HepG2 (cell line): ENCODE data around the gene NFE2L3. TPM values are rescaled to one million over a fixed set of nuclear protein-coding genes. Genes with fewer than 3 reads are reported as not detected.
A peak's percentile ranks its signal among the peaks of the same experiment; 100 is the strongest.

Experiments
- ARID2 ChIP-seq: sonication (generic); formaldehyde crosslinking; IDR thresholded peaks from 2 replicates; pipeline ENCODE4 v1.8.1; 2022; ENCODE audit warnings: mild to moderate bottlenecking, missing genetic modification reagents, borderline replicate concordance
- FLYWCH1 ChIP-seq: sonication (generic); formaldehyde crosslinking; IDR thresholded peaks from 2 replicates; pipeline ENCODE4 v1.8.1; 2023; ENCODE audit warnings: mild to moderate bottlenecking, missing genetic modification reagents
- FOXO1 ChIP-seq: sonication (generic); formaldehyde crosslinking; IDR thresholded peaks from 2 replicates; pipeline ENCODE4 v1.4.0; 2020; ENCODE audit warnings: missing genetic modification reagents
- KAT8 ChIP-seq: IDR thresholded peaks from 2 replicates; pipeline ENCODE4 v1.6.1; 2016; ENCODE audit warnings: missing genetic modification reagents, missing compliant biosample characterization
- MAZ ChIP-seq, 2 experiments: sonication (generic) in 1 of 2; formaldehyde crosslinking in 1 of 2; IDR thresholded peaks; 2 replicates each; pipeline versions ENCODE4 v1.5.0 to v1.6.1; 2012 to 2020; ENCODE audit warnings: low read depth in 2 of 2, mild to moderate bottlenecking in 2 of 2, borderline replicate concordance in 1 of 2, improper control_type of control experiment in 1 of 2, low read length in 1 of 2, missing genetic modification reagents in 1 of 2, moderate library complexity in 1 of 2
- REXO4 ChIP-seq: sonication (generic); formaldehyde crosslinking; IDR thresholded peaks from 2 replicates; pipeline ENCODE4 v1.8.0; 2022; ENCODE audit warnings: missing genetic modification reagents, mild to moderate bottlenecking, borderline replicate concordance
- TOPORS ChIP-seq: sonication (generic); formaldehyde crosslinking; IDR thresholded peaks from 2 replicates; pipeline ENCODE4 v1.8.0; 2023; ENCODE audit warnings: mild to moderate bottlenecking, missing genetic modification reagents
- TP53 ChIP-seq: sonication (generic); formaldehyde crosslinking; conservative IDR thresholded peaks from 2 replicates; pipeline ENCODE4 v1.4.0; 2020; ENCODE audit warnings: missing genetic modification reagents
- ZBTB21 ChIP-seq: sonication (generic); formaldehyde crosslinking; IDR thresholded peaks from 2 replicates; pipeline ENCODE4 v1.4.0; 2020; ENCODE audit warnings: missing genetic modification reagents
- ZFAT ChIP-seq: sonication (generic); formaldehyde crosslinking; conservative IDR thresholded peaks from 2 replicates; pipeline ENCODE4 v1.8.1; 2023; ENCODE audit warnings: missing genetic modification reagents, inconsistent platforms
- ZFP36L2 ChIP-seq: sonication (generic); formaldehyde crosslinking; IDR thresholded peaks from 2 replicates; pipeline ENCODE4 v1.4.0; 2020; ENCODE audit warnings: missing genetic modification reagents
- ZNF143 ChIP-seq: sonication (generic); formaldehyde crosslinking; IDR thresholded peaks from 2 replicates; pipeline ENCODE4 v1.4.0; 2020; ENCODE audit warnings: missing genetic modification reagents
- ZNF224 ChIP-seq: sonication (generic); formaldehyde crosslinking; IDR thresholded peaks from 2 replicates; pipeline ENCODE4 v1.5.0; 2020; ENCODE audit warnings: mild to moderate bottlenecking, missing genetic modification reagents
- ZNF24 ChIP-seq: fragments of 450-650 bp; IDR thresholded peaks from 2 replicates; pipeline ENCODE4 v1.6.1; 2017; ENCODE audit warnings: antibody characterized with exemption, mild to moderate bottlenecking
- ZNF333 ChIP-seq: sonication (generic); formaldehyde crosslinking; IDR thresholded peaks from 2 replicates; pipeline ENCODE4 v1.4.0; 2020; ENCODE audit warnings: mild to moderate bottlenecking, missing genetic modification reagents, borderline replicate concordance
- ZNF335 ChIP-seq: sonication (generic); formaldehyde crosslinking; IDR thresholded peaks from 2 replicates; pipeline ENCODE4 v1.4.0; 2020; ENCODE audit warnings: missing genetic modification reagents
- ZNF605 ChIP-seq: sonication (generic); formaldehyde crosslinking; IDR thresholded peaks from 2 replicates; pipeline ENCODE4 v1.8.0; 2022; ENCODE audit warnings: mild to moderate bottlenecking, missing genetic modification reagents
- polyA plus RNA-seq, 8 experiments: library from polyadenylated mRNA; depleted of rRNA in 3 of 8; stranded (reverse) in 7 of 8; unstranded in 1 of 8; fragments of >200 nt; fragmentation: Illumina TruSeq in 4 of 8; extraction: Trizol in 4 of 8; gene quantifications; 2 replicates each; pipeline versions ENCODE4 v1.2.1 to v1.2.3, GENCODE V29; 2011 to 2016; ENCODE audit warnings: low read depth in 4 of 8, missing spikeins in 1 of 8, mixed read lengths in 1 of 8; ENCODE audit not compliant: insufficient read depth in 1 of 8
- total RNA-seq, 5 experiments: library from RNA; depleted of rRNA; stranded (reverse); fragments of >200 nt; fragmentation: Illumina TruSeq; extraction: Trizol; gene quantifications; 2 replicates each; pipeline ENCODE4 v1.2.3, GENCODE V29; 2016; ENCODE audit warnings: low read depth in 1 of 5
- TF ChIP-seq, protein P1 (sequence below): sonication (generic); formaldehyde crosslinking; IDR thresholded peaks from 2 replicates; pipeline ENCODE4 v1.4.0; 2020; ENCODE audit warnings: missing genetic modification reagents
- TF ChIP-seq, protein P2 (sequence below): sonication (generic); formaldehyde crosslinking; IDR thresholded peaks from one replicate; pipeline ENCODE4 v1.5.1; 2020; ENCODE audit warnings: mild to moderate bottlenecking, missing genetic modification reagents; ENCODE audit errors: not compliant biosample characterization
- TF ChIP-seq, protein P3 (sequence below): sonication (generic); formaldehyde crosslinking; IDR thresholded peaks from 2 replicates; pipeline ENCODE4 v1.5.1; 2020; ENCODE audit warnings: missing genetic modification reagents, mild to moderate bottlenecking, borderline replicate concordance

NFE2L3 gene
- total and polyA plus RNA-seq, 2 of the 13 experiments (the other 11 are each of a cell fraction or from before 2014, with no cell fraction given) = 11.4 to 19.4 TPM

DNA sequence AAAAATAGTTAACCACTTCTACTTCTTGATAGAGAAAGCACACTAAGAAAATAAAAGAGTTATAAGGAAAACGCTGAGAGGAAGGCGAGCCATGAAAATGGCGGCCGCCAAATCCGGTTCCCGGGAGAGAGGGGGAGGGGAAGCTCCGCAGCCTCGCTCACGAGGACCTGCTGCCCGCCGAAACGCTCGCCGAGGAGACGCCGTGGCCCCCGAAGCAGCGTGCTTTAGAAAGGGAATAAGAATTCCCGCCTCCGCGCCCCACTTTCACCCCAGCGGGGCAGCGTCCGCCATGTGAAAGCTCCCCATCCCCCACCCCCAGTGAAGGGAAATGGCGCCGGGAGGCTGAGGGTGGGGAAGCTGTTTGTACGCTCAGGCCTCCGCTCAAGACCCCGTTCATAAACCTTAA, 48.0 kb downstream of the NFE2L3 start (continued):
- TF ChIP-seq, protein P1, sequence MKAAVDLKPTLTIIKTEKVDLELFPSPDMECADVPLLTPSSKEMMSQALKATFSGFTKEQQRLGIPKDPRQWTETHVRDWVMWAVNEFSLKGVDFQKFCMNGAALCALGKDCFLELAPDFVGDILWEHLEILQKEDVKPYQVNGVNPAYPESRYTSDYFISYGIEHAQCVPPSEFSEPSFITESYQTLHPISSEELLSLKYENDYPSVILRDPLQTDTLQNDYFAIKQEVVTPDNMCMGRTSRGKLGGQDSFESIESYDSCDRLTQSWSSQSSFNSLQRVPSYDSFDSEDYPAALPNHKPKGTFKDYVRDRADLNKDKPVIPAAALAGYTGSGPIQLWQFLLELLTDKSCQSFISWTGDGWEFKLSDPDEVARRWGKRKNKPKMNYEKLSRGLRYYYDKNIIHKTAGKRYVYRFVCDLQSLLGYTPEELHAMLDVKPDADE = no peak
- TF ChIP-seq ZNF333 (CRISPR knock-in tag) (no peak), FOXO1 (no peak), ZNF605 (CRISPR knock-in tag) (no peak), FLYWCH1 (CRISPR knock-in tag) (no peak), ZFAT (CRISPR knock-in tag) (no peak), TP53 (no peak), ZNF224 (CRISPR knock-in tag) (no peak), ZFP36L2 (CRISPR knock-in tag) (no peak), KAT8 (CRISPR knock-in tag) (no peak; the same call in 1 of the 2 replicates), TOPORS (CRISPR knock-in tag) (no peak), ZNF335 (CRISPR knock-in tag) (no peak), ZBTB21 (CRISPR knock-in tag) (no peak), ZNF24 (no peak), MAZ (IDR thresholded peaks at IDR 0.05; ENCODE audit: borderline replicate concordance, low read depth, low read length) (no peak), MAZ (CRISPR knock-in tag; IDR thresholded peaks at IDR 0.05; ENCODE audit: low read depth) (no peak), REXO4 (CRISPR knock-in tag) (no peak), ARID2 (CRISPR knock-in tag) (no peak), ZNF143 (CRISPR knock-in tag) (no peak)
- TF ChIP-seq, protein P2, sequence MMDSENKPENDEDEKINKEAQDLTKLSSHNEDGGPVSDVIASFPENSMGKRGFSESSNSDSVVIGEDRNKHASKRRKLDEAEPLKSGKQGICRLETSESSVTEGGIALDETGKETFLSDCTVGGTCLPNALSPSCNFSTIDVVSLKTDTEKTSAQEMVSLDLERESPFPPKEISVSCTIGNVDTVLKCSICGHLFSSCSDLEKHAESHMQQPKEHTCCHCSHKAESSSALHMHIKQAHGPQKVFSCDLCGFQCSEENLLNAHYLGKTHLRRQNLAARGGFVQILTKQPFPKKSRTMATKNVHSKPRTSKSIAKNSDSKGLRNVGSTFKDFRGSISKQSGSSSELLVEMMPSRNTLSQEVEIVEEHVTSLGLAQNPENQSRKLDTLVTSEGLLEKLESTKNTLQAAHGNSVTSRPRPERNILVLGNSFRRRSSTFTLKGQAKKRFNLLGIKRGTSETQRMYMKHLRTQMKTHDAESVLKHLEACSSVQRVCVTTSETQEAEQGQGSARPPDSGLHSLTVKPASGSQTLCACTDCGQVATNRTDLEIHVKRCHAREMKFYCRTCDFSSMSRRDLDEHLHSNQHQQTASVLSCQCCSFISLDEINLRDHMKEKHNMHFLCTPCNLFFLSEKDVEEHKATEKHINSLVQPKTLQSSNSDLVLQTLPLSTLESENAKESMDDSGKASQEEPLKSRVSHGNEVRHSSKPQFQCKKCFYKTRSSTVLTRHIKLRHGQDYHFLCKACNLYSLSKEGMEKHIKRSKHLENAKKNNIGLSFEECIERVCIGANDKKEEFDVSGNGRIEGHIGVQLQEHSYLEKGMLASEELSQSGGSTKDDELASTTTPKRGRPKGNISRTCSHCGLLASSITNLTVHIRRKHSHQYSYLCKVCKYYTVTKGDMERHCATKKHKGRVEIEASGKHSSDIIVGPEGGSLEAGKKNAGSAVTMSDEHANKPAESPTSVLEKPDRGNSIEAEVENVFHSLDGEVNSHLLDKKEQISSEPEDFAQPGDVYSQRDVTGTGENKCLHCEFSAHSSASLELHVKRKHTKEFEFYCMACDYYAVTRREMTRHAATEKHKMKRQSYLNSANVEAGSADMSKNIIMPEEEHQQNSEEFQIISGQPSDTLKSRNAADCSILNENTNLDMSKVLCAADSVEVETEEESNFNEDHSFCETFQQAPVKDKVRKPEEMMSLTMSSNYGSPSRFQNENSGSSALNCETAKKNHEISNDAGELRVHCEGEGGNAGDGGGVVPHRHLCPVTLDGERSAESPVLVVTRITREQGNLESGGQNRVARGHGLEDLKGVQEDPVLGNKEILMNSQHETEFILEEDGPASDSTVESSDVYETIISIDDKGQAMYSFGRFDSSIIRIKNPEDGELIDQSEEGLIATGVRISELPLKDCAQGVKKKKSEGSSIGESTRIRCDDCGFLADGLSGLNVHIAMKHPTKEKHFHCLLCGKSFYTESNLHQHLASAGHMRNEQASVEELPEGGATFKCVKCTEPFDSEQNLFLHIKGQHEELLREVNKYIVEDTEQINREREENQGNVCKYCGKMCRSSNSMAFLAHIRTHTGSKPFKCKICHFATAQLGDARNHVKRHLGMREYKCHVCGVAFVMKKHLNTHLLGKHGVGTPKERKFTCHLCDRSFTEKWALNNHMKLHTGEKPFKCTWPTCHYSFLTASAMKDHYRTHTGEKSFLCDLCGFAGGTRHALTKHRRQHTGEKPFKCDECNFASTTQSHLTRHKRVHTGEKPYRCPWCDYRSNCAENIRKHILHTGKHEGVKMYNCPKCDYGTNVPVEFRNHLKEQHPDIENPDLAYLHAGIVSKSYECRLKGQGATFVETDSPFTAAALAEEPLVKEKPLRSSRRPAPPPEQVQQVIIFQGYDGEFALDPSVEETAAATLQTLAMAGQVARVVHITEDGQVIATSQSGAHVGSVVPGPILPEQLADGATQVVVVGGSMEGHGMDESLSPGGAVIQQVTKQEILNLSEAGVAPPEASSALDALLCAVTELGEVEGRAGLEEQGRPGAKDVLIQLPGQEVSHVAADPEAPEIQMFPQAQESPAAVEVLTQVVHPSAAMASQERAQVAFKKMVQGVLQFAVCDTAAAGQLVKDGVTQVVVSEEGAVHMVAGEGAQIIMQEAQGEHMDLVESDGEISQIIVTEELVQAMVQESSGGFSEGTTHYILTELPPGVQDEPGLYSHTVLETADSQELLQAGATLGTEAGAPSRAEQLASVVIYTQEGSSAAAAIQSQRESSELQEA = peak; percentile 42
- TF ChIP-seq, protein P3, sequence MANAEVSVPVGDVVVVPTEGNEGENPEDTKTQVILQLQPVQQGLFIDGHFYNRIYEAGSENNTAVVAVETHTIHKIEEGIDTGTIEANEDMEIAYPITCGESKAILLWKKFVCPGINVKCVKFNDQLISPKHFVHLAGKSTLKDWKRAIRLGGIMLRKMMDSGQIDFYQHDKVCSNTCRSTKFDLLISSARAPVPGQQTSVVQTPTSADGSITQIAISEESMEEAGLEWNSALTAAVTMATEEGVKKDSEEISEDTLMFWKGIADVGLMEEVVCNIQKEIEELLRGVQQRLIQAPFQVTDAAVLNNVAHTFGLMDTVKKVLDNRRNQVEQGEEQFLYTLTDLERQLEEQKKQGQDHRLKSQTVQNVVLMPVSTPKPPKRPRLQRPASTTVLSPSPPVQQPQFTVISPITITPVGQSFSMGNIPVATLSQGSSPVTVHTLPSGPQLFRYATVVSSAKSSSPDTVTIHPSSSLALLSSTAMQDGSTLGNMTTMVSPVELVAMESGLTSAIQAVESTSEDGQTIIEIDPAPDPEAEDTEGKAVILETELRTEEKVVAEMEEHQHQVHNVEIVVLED (CRISPR knock-in tag) = no peak
